HUES64 (cell line): ENCODE results near the gene SF3B4. TPM values are rescaled to one million over a fixed set of nuclear protein-coding genes. Genes with fewer than 3 reads are reported as not detected.
"Not testable (repeated sequence)": the region's sequence is repeated elsewhere in the genome, so short reads cannot be mapped to it uniquely, and the experiment has no call there.

ENCODE experiments used
- H3K27ac ChIP-seq: 2 replicates; pipeline ENCODE4 v1.7.0; 2013; ENCODE audit warnings: low read depth, low read length, inconsistent platforms
- H3K27me3 ChIP-seq: 2 replicates; pipeline ENCODE4 v1.6.1; 2013; ENCODE audit warnings: mild to moderate bottlenecking, low read length; ENCODE audit not compliant: insufficient read depth
- H3K36me3 ChIP-seq: 2 replicates; pipeline ENCODE4 v1.6.1; 2013; ENCODE audit warnings: mild to moderate bottlenecking, low read length; ENCODE audit not compliant: insufficient read depth
- H3K4me1 ChIP-seq: 2 replicates; pipeline ENCODE4 v1.6.1; 2013; ENCODE audit warnings: mild to moderate bottlenecking, low read length, moderate library complexity; ENCODE audit not compliant: insufficient read depth
- H3K4me3 ChIP-seq: 2 replicates; pipeline ENCODE4 v1.5.1; 2013; ENCODE audit warnings: mild to moderate bottlenecking, low read length, moderate library complexity
- H3K9ac ChIP-seq: 2 replicates; pipeline ENCODE4 v1.6.1; 2013; ENCODE audit warnings: mild to moderate bottlenecking, low read depth, low read length
- H3K9me3 ChIP-seq: 2 replicates; pipeline ENCODE4 v1.6.1; 2013; ENCODE audit warnings: low read depth, low read length; ENCODE audit not compliant: insufficient read depth
- WGBS: fragments of 150-250, 120-280 bp; methylation state at CpG from one replicate; pipeline ENCODE4 v1.1.7; 2013; ENCODE audit warnings: missing lambda C conversion rate; 5-methylcytosine and 5-hydroxymethylcytosine counted together
- polyA plus RNA-seq, 2 experiments: library from polyadenylated mRNA; stranded (reverse); fragments of 50-300 nt; gene quantifications; one replicate each; pipeline ENCODE4 v1.2.3, GENCODE V29; 2013

Gene SF3B4, protein sequence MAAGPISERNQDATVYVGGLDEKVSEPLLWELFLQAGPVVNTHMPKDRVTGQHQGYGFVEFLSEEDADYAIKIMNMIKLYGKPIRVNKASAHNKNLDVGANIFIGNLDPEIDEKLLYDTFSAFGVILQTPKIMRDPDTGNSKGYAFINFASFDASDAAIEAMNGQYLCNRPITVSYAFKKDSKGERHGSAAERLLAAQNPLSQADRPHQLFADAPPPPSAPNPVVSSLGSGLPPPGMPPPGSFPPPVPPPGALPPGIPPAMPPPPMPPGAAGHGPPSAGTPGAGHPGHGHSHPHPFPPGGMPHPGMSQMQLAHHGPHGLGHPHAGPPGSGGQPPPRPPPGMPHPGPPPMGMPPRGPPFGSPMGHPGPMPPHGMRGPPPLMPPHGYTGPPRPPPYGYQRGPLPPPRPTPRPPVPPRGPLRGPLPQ
- 87.5 TPM for polyA plus RNA-seq (2013, experiment 1 of 2)
- polyA plus RNA-seq (2013, experiment 2 of 2), result 85.1 TPM

DNA sequence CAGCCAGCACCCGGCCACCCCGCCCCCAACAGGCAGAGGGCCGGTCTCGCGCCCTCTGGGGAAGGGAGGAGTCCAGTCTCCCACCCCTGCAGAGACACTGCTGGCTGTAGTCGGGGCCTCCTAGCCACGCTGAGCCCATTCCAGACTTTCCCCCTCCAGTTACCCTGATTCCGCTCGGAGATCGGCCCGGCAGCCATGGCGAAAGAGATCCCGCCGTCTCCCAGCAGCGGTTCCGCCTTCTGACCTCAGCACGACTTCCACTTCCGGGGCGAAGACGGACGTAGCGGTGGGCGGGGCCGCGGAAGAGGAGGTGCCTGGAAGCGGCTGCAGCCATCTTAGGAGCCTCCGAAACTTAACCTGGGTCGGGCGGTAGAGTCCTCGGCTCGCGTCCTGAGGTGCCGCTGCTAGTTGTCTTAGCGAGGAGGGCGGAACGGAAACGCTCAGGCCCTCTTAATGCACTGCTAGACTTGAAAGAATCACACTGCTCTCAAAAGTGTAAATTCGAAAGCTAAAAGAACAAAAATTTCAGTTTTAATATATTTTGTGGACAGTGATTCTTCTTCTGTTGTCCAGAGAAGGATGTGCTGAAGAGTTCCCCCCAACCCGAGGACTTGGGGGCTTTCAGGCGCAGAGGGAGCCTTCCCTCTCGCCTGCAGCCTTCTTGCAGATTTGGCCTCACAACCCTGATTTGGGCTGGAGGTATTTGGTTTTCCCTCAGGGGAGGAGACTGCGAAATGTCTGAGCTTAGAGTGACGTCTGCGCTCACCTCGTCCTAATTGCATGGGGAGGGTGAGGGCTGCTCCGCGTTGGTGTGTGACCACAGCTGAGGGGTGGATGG, at the start of gene SF3B4:
Gene SF3B4 (minus strand): TSS at position 241 of the 838 bp plus-strand sequence. CDS start 44 bp downstream, at position 197.
- Histone ChIP-seq H3K36me3 (peaks cover 42% of the 10 kb centered on the region), H3K9me3 (no peaks in the 10 kb centered on the region), H3K27me3 (no peaks in the 10 kb centered on the region), H3K4me1 (peaks cover 9% of the 10 kb centered on the region), H3K4me3 (peak within 1 kb of the TSS; percentile 98), H3K9ac (peak within 1 kb of the TSS; percentile 98), H3K27ac (peak within 1 kb of the TSS; percentile 100)
- WGBS, result under 1% methylated on average over 46 of the region's 47 CpGs

DNA sequence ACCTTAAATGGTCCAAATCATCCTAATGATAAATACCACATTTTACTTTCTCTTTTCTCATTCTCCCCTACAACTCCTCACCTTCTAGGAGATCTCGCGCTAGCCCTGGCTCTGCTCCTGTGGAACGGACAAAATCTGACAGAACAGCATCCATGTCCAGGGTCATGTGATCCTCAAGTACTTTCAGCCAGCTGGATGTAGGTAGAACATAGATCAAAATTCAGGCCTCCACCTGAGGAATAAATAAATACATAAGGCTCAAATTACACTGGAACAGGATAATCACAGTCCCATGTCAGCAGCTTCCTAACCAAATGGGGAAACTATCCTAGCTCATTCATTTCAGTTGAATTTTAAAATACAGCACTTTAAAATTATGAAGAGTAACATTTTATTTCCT, 49.7 kb upstream of the SF3B4 start:
- no peaks in the 10 kb centered on the region for H3K4me1 ChIP-seq
- H3K4me3 ChIP-seq, result no peak overlapping the region
- no peaks in the 10 kb centered on the region for H3K9me3 ChIP-seq
- H3K27me3 ChIP-seq, result no peaks in the 10 kb centered on the region
- peaks cover 42% of the 10 kb centered on the region for H3K36me3 ChIP-seq
- 0 out of 2 replicates have a peak overlapping the region, but pooled peaks have one; percentile 13 for H3K27ac ChIP-seq
- no peak overlapping the region for H3K9ac ChIP-seq
- 96% methylated on average over 3 of the region's 3 CpGs for WGBS

DNA sequence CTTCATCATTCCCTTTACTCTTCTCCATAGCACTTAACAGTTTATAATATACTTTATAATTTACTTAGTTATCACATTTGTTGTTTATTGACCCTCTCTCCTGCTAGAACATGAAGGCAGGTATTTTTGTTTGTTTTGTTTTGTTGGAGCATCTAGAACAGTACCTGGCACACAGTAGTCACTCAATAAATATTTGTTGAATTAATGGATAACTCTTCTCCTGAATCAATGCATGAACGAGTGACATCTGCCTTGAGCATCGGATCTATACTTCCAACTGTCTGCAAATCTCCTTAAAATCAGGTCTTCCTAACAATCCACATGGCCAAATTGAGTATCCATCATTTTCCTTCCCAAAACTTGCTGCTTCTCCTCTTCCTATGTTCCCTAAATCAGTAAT, 44.9 kb upstream of the SF3B4 start:
- WGBS, result 95% methylated on average over 2 of the region's 2 CpGs
- Histone ChIP-seq H3K27me3 (no peaks in the 10 kb centered on the region), H3K9me3 (no peaks in the 10 kb centered on the region), H3K27ac (no peak overlapping the region), H3K4me3 (no peak overlapping the region), H3K9ac (no peak overlapping the region), H3K4me1 (no peaks in the 10 kb centered on the region), H3K36me3 (peaks cover 80% of the 10 kb centered on the region)

DNA sequence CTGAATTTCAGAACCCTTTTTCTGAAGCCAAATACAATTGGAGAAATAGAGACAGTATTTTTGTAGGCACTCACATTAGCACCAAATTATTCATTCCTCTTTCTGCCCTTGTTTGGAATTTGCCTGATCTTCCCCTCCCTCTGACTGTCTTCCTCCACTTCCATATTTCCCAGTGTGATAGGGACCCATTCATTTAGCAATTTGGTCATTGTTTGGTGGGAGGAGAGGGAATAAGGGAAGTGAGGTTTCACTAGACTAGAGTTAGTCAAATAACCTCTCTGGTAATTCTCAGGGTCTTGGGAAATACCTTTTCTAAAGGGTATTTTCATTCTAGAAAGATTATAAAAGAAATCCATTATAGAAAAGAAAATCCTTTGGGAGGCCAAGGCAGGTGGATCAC, 40.0 kb upstream of the SF3B4 start:
- no peaks in the 10 kb centered on the region for H3K9me3 ChIP-seq
- H3K4me3 ChIP-seq, result no peak overlapping the region
- H3K36me3 ChIP-seq, result peaks cover 89% of the 10 kb centered on the region
- H3K4me1 ChIP-seq, result no peaks in the 10 kb centered on the region
- H3K27me3 ChIP-seq, result no peaks in the 10 kb centered on the region
- no peak overlapping the region for H3K9ac ChIP-seq
- no peak overlapping the region for H3K27ac ChIP-seq

DNA sequence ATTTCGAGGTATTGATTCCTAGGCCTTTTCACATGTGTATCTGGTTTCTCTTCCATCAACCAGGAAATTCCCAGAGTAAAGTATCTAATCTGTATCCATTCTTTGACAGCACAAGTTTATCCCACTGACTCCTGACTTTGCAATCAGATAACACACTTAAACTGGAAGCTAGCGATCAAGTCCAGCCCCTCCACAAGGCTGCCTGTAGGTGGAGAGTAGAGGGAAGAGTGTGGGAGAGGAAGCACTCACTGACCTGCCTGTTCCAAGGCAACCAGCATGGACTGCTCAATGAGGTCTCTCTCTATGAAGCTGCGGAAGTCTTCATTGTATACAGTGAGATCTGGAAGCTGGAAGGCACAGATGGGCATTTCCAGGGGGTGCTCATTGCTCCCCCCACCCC, 39.4 kb upstream of the SF3B4 start:
- H3K4me3 ChIP-seq, result no peak overlapping the region
- H3K27me3 ChIP-seq, result no peaks in the 10 kb centered on the region
- H3K9ac ChIP-seq, result no peak overlapping the region
- WGBS, result 96% methylated on average over 3 of the region's 3 CpGs
- no peak overlapping the region for H3K27ac ChIP-seq
- no peaks in the 10 kb centered on the region for H3K9me3 ChIP-seq
- H3K4me1 ChIP-seq, result no peaks in the 10 kb centered on the region
- peaks cover 87% of the 10 kb centered on the region for H3K36me3 ChIP-seq

DNA sequence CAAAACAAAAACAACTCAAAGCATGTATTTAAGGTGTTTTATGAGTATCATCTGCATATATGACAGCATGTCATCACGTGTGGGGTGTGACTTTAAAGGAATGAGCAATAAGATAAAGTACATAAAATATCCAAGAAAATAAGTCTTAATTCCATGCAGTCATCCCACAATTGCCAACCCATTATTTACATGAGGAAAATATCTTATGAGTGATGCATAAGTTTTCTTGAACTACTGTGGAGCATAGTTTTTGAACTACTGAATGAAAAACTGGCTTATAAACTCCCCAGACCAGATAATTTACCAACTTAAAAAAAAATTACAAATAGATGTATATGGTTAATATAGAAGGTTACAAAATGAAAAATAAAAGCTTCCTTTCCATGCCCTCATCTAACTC, 38.8 kb upstream of the SF3B4 start:
- Histone ChIP-seq H3K27me3 (no peaks in the 10 kb centered on the region), H3K27ac (no peak overlapping the region), H3K36me3 (peaks cover 85% of the 10 kb centered on the region), H3K9me3 (no peaks in the 10 kb centered on the region), H3K4me1 (no peaks in the 10 kb centered on the region), H3K4me3 (no peak overlapping the region), H3K9ac (no peak overlapping the region)
- WGBS, result no CpG with 5 or more reads among the region's 1 CpG

DNA sequence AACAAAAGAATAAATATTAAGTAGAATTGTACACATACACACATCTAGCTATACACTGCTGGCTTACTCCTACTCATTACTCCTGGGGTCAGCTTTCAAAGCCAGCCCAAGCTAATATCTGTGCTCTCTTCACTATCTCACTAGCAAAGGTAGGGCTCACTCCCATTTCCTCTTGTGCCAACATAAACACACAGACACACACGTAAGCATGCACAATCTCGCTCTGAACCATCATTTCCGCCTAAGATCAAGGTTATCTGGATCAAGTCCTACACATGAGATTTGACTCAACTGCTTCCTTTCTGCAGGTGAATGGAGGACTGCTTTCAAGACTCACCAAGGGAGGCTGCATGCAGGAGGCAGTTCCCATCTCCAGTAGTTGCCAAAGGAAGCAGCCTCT, 37.8 kb upstream of the SF3B4 start:
- H3K27ac ChIP-seq, result no peak overlapping the region
- 97% methylated on average over 3 of the region's 3 CpGs for WGBS
- no peak overlapping the region for H3K9ac ChIP-seq
- H3K4me3 ChIP-seq, result no peak overlapping the region
- no peaks in the 10 kb centered on the region for H3K9me3 ChIP-seq
- H3K27me3 ChIP-seq, result no peaks in the 10 kb centered on the region
- no peaks in the 10 kb centered on the region for H3K4me1 ChIP-seq
- H3K36me3 ChIP-seq, result peaks cover 81% of the 10 kb centered on the region

DNA sequence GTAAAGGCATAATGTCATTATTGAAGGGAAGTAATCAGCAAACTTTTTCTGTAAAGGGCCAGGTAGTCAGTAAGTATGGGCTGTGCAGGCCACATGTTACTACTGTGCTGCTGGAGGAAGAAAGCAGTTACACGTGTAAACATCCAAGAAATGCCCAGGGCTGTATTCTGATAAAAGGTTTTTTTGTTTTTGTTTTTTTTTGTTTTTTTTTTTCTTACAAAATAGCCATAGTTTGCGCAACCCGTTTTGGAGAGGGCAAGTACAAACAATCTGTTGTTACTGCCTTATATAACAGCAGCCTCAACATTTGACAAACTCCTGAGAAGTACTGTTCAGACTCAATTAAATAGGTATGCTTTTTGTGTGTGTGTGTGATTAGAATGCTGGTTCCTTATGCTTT, 35.8 kb upstream of the SF3B4 start:
- H3K9me3 ChIP-seq, result peaks cover 13% of the 10 kb centered on the region; the same call in 1 of the 2 replicates
- H3K27me3 ChIP-seq, result no peaks in the 10 kb centered on the region
- H3K4me1 ChIP-seq, result no peaks in the 10 kb centered on the region
- no peak overlapping the region for H3K4me3 ChIP-seq
- H3K36me3 ChIP-seq, result peaks cover 83% of the 10 kb centered on the region
- no peak overlapping the region for H3K27ac ChIP-seq
- no peak overlapping the region for H3K9ac ChIP-seq
- WGBS, result 95% methylated on average over 3 of the region's 3 CpGs

DNA sequence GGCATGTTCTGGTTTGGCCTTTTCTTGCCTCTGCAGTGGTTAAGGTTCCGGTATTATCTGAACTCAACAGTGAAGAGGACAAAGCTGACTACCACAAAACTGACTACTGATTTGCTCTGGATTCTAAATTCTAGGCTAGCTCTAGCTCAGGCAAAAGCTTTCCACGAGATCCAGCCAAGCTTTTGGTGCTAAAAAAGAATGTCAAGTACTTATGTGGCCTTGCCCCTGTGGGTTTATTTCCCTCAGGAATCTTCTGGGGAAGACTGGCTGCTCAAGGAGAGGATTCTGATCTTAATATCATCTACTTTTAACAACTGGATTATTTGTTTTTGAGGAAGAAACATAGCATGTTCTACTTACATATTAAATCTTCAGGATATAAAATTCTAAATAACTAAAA, 35.1 kb upstream of the SF3B4 start:
- Histone ChIP-seq H3K36me3 (peaks cover 86% of the 10 kb centered on the region), H3K9ac (no peak overlapping the region), H3K9me3 (peaks cover 19% of the 10 kb centered on the region), H3K4me1 (no peaks in the 10 kb centered on the region), H3K27ac (no peak overlapping the region), H3K4me3 (no peak overlapping the region), H3K27me3 (no peaks in the 10 kb centered on the region)
- WGBS, result 94% methylated on average over 2 of the region's 2 CpGs

DNA sequence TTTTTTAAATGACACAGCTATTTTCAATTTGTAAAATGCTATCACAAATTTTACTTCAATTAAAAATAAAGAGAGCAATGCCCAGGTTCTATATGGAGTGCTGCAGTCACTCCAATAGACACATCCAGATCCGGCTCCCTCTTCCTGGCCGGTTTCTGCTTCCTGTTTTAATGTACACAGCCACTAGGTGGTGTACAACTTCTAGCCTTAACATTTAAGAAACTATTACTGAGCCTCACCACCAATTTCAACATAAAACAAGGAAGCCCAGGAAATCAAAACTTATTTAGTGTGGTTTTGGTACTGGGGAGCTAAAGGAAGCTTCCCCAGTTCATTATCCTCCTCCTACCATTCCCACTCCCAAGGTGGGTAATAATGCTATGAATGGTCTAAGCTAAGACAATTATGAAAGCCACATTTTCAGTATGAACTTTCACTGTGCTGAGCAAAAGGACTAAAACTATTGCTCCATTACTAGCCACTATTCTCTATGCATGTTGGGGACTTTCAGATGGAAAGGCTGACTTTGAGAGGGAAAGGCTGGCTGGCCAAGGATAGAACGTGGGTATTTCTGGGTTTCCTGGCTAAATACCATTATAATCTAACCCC, 34.5 kb upstream of the SF3B4 start:
- Histone ChIP-seq H3K4me3 (no peak overlapping the region), H3K4me1 (no peaks in the 10 kb centered on the region), H3K9me3 (peaks cover 20% of the 10 kb centered on the region), H3K9ac (no peak overlapping the region), H3K36me3 (peaks cover 85% of the 10 kb centered on the region), H3K27ac (no peak overlapping the region), H3K27me3 (no peaks in the 10 kb centered on the region)
- WGBS, result 52% methylated on average over 2 of the region's 3 CpGs

DNA sequence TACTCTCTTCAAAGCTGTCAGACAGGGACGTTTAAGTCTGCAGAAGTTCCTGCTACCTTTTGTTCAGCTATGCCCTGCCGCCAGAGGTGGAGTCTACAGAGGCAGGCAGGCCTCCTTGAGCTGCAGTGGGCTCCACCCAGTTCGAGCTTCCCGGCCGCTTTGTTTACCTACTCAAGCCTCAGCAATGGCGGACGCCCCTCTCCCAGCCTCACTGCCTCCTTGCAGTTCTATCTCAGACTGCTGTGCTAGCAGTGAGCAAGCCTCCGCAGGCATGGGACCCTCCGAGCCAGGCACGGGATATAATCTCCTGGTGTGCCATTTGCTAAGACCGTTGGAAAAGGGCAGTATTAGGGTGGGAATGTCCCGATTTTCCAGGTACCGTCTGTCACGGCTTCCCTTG, 29.9 kb upstream of the SF3B4 start:
- peaks cover 20% of the 10 kb centered on the region for H3K9me3 ChIP-seq
- not testable (repeated sequence) for H3K9ac ChIP-seq, H3K4me3 ChIP-seq, H3K27ac ChIP-seq, H3K27me3 ChIP-seq, H3K4me1 ChIP-seq
- peaks cover 43% of the 10 kb centered on the region for H3K36me3 ChIP-seq
- 94% methylated on average over 14 of the region's 14 CpGs for WGBS
